ENCODE results near the gene CXCR6. TPM values are rescaled to one million over a fixed set of nuclear protein-coding genes. Genes with fewer than 3 reads are reported as not detected.

CXCR6 gene
- total RNA-seq, 1 donor from 2014 or later, result 0.28 TPM

DNA sequence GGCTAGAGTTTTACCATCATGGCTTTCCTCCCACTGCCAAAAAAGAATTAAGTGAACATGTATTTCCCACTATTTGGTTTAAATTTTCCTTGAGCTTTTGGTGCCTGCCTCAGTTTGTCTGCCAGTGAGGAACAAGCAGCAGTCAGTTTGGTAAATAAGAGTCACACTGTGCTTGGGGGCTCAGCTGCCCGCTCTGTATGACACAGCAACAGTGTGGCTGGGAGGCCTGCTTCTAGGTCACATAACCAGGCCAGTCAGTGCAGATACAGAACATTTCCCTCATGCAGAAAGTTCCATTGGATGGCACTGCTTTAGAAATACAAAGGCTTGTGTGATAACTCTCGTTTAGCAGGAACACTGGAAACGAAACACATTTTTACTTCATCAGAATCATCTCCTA lies 26.7 kb downstream of the CXCR6 start:
- ATAC-seq, result no peak

DNA sequence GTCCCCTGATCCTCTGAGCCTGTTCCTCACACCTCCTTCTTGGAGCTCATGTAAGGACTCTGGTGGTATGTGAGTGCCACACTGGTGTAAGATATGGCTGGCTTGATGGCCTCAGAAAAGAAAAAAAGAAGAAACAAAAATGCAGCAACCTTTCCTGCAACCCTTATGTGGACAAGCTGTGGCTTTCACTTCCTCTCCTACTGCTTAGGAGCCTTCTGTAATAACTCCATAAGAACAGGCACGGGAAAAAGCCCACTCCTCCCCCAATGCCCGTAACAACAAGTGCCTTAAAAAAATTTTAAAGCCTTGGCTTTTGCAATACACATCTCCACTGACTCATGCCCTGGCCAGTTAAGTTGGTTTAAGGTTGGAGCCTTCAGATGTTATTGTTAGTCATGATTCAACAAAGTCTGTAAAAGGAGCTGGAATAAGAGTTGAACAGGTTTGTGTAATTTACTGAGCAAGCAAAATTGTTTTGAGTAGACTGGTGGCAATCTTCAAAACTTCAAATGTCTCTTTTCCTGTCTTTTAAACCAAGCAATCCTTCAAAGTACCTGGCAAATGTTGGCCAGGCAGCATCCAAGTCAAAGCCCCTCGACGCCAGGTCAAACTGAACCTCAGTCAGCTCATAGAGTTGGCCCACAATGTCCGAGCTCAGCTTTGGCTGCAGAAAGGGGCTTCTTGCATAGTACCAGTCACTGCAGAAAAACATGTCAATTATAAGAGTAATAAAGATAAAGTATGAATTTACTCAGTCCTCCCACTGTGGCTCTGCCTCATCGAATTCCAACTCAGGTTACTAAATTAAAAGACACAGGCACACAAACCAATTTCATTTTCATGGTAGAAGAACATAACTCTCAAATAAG lies 29.5 kb downstream of the CXCR6 start:
- ATAC-seq, result peak; percentile 90

DNA sequence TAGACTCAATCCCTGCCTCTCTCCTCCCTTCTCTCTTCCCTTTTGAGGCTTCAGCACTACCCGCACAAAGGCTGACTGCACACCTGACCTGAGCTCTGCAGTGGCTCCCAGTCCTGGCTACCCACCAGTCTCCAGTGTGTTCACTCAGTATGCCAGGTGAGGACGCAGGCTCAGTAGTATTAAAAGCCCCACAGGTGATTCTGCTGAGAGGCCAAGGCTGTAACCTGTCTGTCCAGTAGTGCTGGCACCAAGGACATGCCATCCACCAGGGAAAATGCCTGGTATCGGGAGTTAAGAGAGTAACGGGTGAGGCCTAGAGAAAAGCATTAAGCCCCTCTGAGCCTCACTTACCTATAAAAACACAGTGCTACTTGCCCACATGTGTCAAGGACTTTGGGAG lies 31.4 kb downstream of the CXCR6 start:
- peak; percentile 34 for ATAC-seq

DNA sequence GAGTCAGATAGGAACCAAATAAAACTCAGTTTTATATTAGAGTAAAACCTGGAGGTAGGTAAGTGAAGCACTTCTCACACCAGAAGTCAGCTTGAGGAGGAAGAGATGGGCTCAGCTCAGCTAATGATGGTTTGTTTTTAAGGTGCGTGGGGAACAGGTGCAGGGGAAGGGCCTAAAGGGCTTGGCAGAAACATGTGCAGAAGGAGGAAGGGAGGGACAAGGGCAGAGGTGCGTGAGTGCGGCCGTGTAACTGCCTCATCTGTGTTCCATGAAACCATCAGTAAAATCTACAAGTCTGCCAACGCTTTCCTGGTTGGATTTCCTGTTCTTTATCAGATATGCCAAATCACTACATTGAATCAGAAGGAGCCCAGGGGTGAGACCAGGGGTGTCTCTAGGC lies 32.4 kb downstream of the CXCR6 start:
- no peak for ATAC-seq

DNA sequence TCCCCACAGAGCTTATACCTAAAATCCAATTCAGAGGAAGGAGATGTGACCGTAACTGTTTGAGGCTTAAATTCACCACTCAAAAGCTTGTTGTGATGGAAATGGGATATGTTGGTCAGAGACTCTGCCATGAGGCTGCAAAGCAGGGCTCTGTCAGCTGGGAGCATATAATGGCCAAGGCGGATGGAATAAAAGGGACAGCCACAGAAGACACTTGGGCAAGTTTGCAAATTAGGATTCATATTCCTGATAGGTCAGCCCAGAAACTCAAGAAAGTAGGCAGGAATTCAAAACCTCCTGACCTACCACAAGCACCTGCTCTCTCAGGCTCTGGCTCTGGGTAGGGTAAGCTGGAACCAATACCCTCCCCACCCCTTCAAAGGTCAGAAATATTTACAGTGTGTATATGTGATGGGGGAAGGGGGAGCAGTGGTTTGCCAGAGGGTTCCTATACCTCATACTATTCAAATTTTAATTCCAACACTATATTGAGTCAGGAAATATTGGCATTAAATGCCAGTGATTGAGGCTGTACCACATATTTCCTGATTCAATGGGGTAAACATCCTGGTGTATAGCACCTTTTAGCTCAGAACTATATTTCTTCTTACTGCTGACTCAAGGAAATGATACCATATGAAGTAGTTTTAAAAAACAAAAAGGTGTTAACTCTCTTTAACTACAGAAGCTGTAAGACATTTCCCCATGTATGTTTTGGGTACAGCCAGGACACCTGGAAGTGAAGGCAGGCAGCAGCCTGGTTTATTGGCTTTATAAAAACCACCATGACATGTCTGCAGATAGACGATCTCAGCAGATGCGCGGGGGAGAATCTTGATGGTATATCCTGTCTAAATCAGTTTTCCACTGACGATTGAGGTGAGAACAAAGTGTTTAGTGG lies 33.2 kb downstream of the CXCR6 start:
- no peak for ATAC-seq

DNA sequence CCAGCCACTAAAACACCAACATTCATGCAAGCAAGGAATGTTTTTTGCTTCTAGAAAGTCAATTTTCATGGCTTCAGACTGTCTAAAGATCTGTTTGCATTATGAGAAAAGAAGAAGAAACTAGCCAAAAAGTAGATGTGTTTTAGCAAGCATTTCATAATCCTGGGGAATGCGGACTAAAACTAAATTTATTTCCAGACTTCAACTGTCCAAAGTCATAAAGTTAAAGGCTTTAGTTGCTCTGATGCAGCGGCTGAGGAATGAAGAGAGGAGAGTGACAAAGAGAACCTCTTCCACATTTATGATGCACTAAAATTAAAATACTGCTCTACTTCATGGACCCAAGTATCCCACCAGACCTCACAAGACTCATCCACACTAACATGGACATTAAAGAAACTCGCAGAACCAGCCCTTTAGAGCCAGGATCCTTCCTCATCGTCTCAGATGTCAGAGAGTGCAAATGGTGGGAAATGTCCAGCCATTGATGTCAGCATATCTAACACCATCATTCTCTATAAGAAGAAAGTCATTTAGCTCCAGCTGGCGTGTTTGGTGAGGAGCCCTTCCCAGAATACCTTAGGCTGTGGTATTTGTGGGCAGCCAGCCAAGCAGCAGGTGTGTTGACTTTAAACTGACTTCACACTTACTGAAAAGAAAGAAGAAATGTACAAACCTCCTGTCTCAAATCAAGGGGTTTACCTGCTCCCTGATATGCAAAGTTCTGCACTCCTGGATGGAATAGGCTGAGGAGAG lies 34.9 kb downstream of the CXCR6 start:
- ATAC-seq, result no peak

DNA sequence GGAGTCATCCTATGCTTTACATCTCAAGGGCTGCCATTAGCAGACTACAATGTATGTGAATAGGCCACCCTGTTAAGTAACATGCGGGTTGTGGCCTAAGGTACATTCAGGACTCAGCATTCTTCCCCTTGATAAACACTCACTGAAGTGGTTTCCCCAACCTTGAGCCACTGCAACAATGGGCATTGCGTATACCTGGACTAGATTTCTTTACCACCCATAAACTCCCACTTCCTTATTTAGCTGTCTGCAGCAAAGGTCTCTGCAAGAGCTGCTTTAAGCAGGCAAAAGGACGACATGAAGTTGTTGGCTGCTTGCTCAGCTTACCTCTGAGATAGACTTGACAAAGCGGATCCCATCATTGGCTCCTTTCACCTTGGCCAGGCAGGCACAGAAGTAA lies 36.1 kb downstream of the CXCR6 start:
- no peak for ATAC-seq

DNA sequence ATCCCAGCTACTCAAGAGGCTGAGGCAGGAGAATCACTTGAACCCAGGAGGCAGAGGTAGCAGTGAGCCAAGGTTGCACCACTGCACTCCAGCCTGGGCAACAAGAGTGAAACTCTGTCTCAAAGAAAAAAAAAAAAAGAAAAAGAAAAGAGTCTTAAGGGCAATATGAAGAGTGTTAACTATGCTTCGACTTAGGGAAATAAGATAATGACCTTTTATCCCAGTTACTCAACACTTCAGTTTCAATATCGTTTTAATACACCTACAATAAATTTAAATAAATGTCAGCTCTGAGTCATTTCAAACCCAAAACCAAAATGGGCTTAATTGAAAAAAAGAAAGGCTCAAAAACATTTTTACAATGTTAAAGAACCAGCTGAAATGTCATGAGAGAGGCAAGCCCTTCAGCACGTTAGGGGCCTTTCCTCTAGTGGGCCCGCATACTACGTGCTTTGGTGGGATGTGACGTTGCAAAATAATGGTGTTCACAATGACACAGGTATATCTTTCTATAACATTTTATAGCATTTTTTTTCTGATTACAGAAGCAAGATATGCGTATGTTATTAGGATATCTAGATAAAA lies 37.1 kb downstream of the CXCR6 start:
- ATAC-seq, result no peak

DNA sequence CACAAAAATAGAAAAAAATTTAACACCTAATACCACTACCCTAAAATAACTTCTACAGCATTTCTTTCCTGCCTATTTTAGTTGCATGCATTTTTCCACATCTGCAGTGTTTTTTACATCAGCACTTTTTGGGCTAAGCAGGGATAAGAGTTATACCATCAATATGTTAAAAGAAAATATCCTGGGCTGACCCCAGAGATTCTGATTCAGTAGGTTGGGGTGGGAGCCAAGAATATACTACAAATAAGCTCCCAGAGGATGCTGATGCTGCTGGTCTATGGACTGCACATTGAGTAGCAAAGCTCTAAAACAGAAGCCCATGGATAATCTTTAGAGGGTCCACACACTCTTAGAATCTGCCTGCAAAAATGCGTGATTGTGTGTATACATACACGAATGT lies 37.6 kb downstream of the CXCR6 start:
- ATAC-seq, result no peak

DNA sequence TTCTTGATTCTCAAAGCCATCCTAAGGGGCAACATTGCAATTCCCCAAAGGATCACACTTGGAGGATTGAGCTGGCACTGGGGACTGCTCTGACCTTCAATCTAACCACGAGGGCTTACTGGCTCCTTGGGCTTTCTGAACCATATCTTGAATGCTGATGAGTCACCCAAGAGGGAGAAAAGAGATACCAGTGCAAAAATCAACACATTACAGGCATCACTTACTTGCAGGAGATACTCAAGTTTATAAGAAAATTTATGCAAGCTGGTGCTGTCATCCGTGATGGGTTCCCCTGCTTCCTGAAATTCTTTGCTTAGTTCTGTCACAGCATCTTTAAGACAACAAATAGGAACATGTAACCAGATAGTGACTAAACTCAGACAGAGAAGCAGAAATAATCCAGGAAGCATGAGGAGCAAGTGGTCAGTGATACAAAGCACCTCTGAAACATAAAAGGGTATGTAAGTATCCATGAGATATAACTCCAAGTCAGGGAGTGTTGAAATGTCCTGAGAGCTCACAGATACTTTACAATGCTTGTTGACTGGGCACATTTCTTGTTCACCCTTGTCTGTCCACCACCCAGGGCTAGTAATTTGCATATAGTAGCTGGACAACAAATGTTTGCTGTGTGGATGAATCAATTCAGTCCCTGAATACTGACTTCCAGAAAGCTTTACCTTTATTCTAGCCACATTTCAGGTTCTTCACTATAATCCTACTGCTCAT lies 38.2 kb downstream of the CXCR6 start:
- ATAC-seq, result no peak

DNA sequence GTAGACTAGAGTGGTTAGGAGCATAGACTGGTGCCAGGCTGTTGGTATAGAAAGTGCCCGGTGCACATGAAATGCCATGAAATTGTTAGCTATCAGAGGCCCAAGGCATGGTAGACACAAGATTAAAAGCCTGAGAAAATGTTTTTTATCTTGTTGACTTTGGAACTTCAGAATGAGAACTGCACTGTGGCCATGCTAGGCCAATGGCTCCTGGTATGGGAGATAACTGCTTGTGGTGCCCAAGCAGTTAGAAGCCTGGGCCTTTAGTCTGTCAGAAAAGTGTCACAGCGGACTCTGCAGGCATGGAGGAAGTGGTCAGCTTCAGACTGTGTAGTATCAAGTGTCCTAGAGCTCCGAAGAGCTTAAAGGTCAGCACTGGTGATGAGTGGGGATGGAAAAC lies 40.5 kb downstream of the CXCR6 start:
- no peak for ATAC-seq

DNA sequence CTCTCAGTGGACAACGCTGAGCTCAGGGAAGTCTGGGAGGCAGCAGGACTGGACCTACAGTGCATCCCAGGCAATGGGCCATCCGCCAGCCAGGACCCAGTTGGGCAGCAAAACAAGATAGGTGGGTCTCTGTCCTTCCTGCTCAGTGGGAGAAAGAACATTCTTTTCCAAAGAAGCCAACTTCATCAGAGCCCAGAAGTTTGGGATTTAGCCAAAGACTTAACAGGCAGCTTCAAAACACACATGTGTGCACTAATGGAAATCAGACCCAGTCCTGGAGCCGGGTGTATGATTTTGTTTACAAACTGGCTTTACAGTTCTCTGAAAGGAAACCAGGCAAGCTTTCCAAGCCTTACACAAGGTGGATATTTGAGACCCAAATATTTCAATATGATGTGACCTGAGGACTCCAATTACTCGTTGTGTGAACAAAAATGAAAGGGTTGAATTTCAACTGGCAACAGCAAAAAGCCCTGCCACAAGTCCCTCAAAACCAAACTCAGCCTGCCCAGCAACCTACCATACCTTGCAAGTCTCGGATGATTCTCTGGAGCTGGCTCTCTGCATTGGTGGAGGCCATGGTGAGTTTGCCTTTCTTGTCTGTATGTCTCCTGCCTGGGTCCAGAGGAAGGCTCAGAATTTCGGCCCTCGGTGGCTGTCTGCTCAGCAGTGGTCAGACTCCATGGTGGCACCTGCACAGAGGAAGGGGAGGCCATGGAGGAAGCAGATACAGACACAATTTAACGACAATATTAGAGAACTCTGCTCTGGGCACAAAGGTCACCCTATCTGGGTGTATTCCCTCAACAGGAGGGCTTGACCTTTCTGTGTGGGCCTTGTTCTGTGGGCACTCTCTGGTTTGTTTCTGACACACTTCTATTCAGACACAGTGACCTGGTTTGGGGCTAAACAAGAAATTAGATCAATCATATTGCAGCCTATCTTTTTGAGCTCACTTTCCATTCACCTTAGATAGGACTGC lies 41.4 kb downstream of the CXCR6 start:
- ATAC-seq, result no peak

DNA sequence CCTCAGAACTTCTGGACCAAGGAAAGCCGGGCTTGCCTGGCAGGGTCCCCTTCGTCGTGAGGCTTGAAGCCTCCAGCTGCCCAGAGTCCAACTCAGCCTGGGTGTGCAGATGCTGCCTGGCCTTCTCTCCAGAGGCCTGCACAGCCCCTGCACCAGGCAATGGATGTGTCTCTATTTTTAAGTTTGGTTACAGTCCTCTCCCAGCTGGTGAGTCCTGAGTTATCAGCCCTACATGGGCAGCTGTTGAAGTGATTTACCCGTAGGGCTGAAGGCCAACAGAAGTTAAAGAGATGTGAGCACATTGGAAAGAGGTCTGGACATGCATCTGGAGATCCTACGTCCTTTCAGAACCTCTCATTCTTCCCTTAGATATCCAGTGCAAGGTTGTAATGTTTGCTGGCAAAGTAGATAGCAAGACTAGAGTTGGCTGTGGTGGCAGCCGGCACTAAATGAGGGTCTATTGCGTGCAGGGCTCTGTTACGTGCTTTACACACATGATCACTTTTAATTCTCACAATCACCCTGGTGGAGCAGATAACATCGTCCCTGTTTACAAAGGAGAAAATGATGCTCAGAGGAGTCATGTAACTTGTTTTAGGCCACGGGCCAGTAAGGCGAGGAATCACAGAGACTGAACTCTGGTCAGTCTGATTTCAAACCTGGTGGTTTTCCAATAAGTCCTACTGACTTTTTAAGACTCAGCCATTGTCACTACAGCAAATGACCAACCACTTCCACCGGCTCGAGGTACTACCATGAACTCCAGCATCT lies 42.5 kb downstream of the CXCR6 start:
- ATAC-seq, result no peak

DNA sequence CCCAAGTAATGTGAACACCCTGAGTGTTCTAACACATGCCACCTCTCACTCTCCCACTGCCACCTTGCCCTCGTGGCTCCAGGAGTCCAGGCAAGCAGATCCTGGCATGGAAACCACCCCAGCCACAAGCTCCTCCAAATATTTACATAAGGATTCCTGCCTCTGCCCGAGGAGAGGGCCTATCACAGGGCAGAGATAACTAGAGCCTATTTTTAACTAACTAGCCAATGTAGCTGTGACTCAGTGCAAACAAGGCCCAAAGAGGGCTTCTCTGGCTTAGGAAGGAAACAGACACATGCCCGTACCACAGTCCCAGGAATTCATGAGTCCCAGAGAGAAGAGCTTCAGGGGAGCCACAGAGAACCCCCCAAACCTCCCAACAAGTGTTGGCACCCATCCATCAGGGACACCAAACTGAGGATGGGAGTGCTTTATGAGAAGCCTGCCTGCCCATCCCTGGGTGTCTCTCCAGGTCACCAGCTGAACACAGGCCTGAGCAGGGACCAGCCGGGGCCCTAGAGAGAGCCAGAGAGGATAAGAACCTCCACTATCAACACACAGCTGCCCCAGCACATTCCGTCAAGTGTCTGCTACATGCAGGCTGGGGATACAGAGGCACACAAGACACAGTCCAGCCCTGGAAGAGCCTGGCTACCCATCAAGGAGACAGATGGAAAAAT lies 43.2 kb downstream of the CXCR6 start:
- ATAC-seq, result peak; percentile 57

DNA sequence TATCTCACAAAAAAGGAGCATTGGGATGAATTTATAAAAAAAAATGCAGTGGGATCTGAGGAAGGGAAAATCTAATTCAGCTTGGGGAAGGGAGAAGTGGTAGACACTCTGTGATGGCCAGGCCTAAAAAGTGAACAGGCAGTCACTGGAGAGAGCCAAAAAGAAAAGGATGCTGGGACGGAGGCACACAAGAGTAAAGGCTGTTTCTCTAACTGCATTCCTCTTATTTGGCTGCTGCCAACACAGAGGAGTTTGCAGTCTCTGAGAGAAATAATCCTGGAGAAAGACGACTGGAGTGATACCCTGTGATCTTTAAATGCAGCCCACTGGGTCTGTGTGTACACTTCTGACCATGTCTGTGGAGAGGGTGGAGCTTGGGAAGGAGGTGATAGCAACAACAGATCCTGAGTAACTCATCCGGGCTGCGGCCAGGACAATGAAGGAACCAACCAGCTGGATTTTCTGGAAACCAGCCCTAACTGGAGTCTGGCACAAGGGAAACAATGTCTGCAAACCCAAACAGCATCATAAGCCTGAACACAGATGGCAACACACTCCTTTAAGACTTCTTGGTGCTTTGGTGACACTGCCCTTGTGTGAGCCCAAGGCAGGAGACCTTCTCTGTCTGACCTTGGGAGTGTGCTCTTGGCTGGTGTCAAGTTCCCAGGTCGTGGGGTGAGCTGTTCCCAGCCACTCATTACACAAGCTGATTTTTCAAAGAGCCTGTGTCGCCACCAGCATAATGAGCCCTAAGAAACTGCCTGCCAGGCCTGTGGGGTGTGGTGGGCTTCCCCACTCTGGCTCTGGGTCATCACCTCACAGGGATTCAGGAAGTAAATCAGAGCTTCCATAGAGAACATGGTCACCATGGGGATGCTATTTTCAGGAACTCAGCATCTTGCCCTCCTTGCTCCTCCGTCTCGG lies 44.4 kb downstream of the CXCR6 start:
- ATAC-seq, result no peak

DNA sequence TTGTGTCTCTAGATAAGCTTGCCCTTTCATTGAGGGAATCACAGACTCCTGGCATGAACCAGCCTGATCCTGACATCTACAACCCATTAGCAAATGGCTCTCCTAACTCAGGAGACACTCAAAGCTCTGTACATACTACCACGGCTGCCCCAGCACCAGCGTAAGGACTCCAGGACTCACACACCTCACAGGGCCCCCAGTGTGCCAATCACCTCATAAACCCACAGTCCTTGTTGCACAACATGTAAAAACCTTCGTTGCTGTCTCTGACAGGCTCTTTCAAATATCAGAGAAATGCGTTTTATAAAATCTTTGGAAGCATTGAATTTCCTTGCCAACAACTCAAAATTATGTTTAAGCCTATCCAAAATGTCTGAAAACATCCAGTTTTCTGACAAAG lies 45.1 kb downstream of the CXCR6 start:
- ATAC-seq, result no peak

DNA sequence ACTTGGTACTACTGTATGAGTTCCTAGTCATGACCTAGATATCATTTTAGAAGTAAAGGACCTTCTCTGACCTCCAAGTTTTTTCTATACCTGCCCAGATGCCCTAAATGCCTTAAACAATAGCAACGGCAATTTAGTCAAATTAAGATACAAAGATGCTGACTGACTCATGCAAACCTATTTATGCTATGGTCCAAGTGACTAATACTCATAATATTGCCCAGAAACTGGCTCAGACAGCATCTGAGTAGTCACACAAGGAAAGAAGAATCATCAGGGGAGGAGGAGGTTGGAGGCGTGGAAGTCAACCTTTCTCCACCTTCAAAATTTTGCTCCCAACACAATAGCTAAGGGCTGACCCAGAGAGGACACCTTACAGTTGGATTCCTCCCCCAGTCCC lies 45.5 kb downstream of the CXCR6 start:
- peak; percentile 89 for ATAC-seq

DNA sequence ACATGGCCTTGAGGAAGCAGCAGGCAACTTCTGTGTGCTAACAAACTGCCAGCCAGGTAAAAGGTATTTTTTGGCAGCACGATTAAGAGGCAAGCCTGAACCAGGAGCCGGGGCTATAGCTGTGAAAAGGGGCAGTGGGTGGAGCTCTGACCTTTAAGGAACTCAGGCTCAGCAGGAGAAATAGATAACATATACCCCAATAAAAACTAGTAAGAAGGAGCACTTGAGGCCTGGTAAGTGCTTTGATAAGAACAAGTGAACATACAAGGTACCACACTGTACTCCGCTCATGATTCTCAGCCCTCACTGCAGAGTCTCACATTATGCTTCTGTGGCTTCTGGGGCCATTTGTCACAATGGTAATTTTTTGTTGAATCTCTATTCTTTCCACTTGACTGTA lies 46.9 kb downstream of the CXCR6 start:
- no peak for ATAC-seq
